ENCODE data around the gene JMJD8. TPM values are rescaled to one million over a fixed set of nuclear protein-coding genes. Genes with fewer than 3 reads are reported as not detected.
A peak's percentile ranks its signal among the peaks of the same experiment; 100 is the strongest.

JMJD8 gene
- total and polyA plus RNA-seq, 9 of the 15 experiments (the other 6 are each of a cell fraction or from before 2014, with no cell fraction given) = 1.2 to 50.6 (median 29.3) TPM

GRCh38 chr16:678858-679813 is 5.0 kb downstream of the JMJD8 start (continued):
- TF ChIP-seq CREB3L1 (IDR thresholded peaks at IDR 0.05; ENCODE audit: borderline replicate concordance, low read depth) (no peak; the same call in 1 of the 2 replicates), MTA1 (IDR thresholded peaks at IDR 0.05; ENCODE audit: borderline replicate concordance) (no peak), THRA (IDR thresholded peaks at IDR 0.05) (no peak), POLR2B (IDR thresholded peaks at IDR 0.05; ENCODE audit: low read depth, partially characterized antibody) (peak; percentile 65), MYBL2 (IDR thresholded peaks at IDR 0.05; ENCODE audit: low read depth) (no peak), MYBL2 (CRISPR knock-in tag; IDR thresholded peaks at IDR 0.05; ENCODE audit: borderline replicate concordance) (no peak), HLTF (IDR thresholded peaks at IDR 0.05) (peak; percentile 56; the same call in 1 of the 2 replicates), ZFPM2 (CRISPR knock-in tag; IDR thresholded peaks at IDR 0.05) (no peak), KAT2B (IDR thresholded peaks at IDR 0.05; ENCODE audit: low read depth, low read length) (no peak), ZNF76 (CRISPR knock-in tag; IDR thresholded peaks at IDR 0.05; ENCODE audit: borderline replicate concordance) (no peak), ZNF583 (CRISPR knock-in tag; IDR thresholded peaks at IDR 0.05) (no peak), FOXO4 (CRISPR knock-in tag; IDR thresholded peaks at IDR 0.05) (no peak), ATF3 (IDR thresholded peaks at IDR 0.05) (no peak), ATF3 (CRISPR knock-in tag; conservative IDR thresholded peaks at IDR 0.05) (no peak), HNRNPK (IDR thresholded peaks at IDR 0.05; ENCODE audit: low read depth, low read length, poor library complexity, severe bottlenecking) (no peak), DDX20 (tag; IDR thresholded peaks at IDR 0.05; ENCODE audit: low read depth) (no peak), FOSL1 (tag; conservative IDR thresholded peaks at IDR 0.05) (no peak), ZNF165 (CRISPR knock-in tag; IDR thresholded peaks at IDR 0.05; ENCODE audit: borderline replicate concordance) (no peak), PHB2 (IDR thresholded peaks at IDR 0.05; ENCODE audit: low read depth) (no peak), XRCC5 (IDR thresholded peaks at IDR 0.05; ENCODE audit: low read depth, low read length) (no peak), SRSF1 (IDR thresholded peaks at IDR 0.05; ENCODE audit: low read depth, low read length) (no peak), KDM2B (CRISPR knock-in tag; IDR thresholded peaks at IDR 0.05) (no peak)

Data from K562 (cell line).